Suprapubic skin (tissue), 4 donors: ENCODE results near the gene PIEZO1. TPM values are rescaled to one million over a fixed set of nuclear protein-coding genes. Genes with fewer than 3 reads are reported as not detected.

Experiments used
- DNase-seq, 2 donors: peaks; one replicate each; pipeline ENCODE4 v3.0.0-alpha.2; 2019; ENCODE audit warnings: low spot score in 2 of 2
- H3K27ac ChIP-seq: fragments of 200-600 bp; sonication (generic); one replicate; pipeline ENCODE4 v1.5.1; 2019
- H3K27me3 ChIP-seq: fragments of 200-600 bp; sonication (generic); one replicate; pipeline ENCODE4 v1.5.1; 2019
- H3K36me3 ChIP-seq: fragments of 200-600 bp; sonication (generic); one replicate; pipeline ENCODE4 v1.5.1; 2019
- H3K4me1 ChIP-seq: fragments of 200-600 bp; sonication (generic); one replicate; pipeline ENCODE4 v1.5.1; 2019
- H3K4me3 ChIP-seq: fragments of 200-600 bp; sonication (generic); one replicate; pipeline ENCODE4 v1.5.1; 2019; ENCODE audit warnings: mild to moderate bottlenecking
- H3K9me3 ChIP-seq: fragments of 200-600 bp; sonication (generic); one replicate; pipeline ENCODE4 v1.5.1; 2019
- CTCF ChIP-seq, 2 donors: fragments of 200-600 bp in 1 of 2; fragments of 450-650 bp in 1 of 2; sonication (generic) in 1 of 2; IDR thresholded peaks; one replicate each; pipeline ENCODE4 v1.5.1; 2016 to 2019; ENCODE audit warnings: antibody characterized with exemption in 2 of 2, mild to moderate bottlenecking in 1 of 2, moderate library complexity in 1 of 2
- EP300 ChIP-seq: sonication (generic); formaldehyde crosslinking; IDR thresholded peaks from one replicate; pipeline ENCODE4 v1.6.1; 2017; ENCODE audit warnings: antibody characterized with exemption
- POLR2A ChIP-seq, 2 donors: fragments of 450-650 bp; IDR thresholded peaks; one replicate each; pipeline ENCODE4 v1.6.1; 2017; ENCODE audit warnings: antibody characterized with exemption in 2 of 2, mild to moderate bottlenecking in 2 of 2, moderate library complexity in 2 of 2
- POLR2AphosphoS5 ChIP-seq, 3 donors: sonication (generic); formaldehyde crosslinking; IDR thresholded peaks; one replicate each; pipeline ENCODE4 v1.6.1; 2017; ENCODE audit warnings: antibody characterized with exemption in 3 of 3
- WGBS: methylation state at CpG from one replicate; pipeline ENCODE4 v1.1.5; 2018; 5-methylcytosine and 5-hydroxymethylcytosine counted together
- total RNA-seq, 4 donors: library from RNA; depleted of rRNA; stranded (reverse); fragments of >200 nt; gene quantifications; one replicate each; pipeline ENCODE4 v1.1.0, GENCODE V29; 2016

The PIEZO1 gene
- total RNA-seq, 4 donors from 2014 or later, result 185 to 269 (median 224) TPM

- Histone ChIP-seq H3K9me3 (no peaks in the 10 kb centered on the region), H3K4me1 (no peaks in the 10 kb centered on the region), H3K27ac (no peak overlapping the region), H3K4me3 (no peak overlapping the region), H3K36me3 (peaks cover 74% of the 10 kb centered on the region), H3K27me3 (no peaks in the 10 kb centered on the region)
- no peak for DNase-seq
- 94% methylated on average over 44 of the region's 57 CpGs for WGBS
- TF ChIP-seq EP300 (no peak), POLR2AphosphoS5 (IDR thresholded peaks at IDR 0.05) (no peak), POLR2A (IDR thresholded peaks at IDR 0.05) (no peak), CTCF (IDR thresholded peaks at IDR 0.05) (no peak)
These were observed 69.5 kb downstream of the PIEZO1 start for GRCh38 chr16:88715312-88716190.

GRCh38 chr16:88714420-88715302 lies 70.4 kb downstream of the PIEZO1 start:
- 90% methylated on average over 22 of the region's 42 CpGs for WGBS
- no peaks in the 10 kb centered on the region for H3K9me3 ChIP-seq
- no peak for DNase-seq
- H3K27me3 ChIP-seq, result no peaks in the 10 kb centered on the region
- peaks cover 66% of the 10 kb centered on the region for H3K36me3 ChIP-seq
- H3K4me1 ChIP-seq, result no peaks in the 10 kb centered on the region
- H3K4me3 ChIP-seq, result no peak overlapping the region
- no peak overlapping the region for H3K27ac ChIP-seq
- TF ChIP-seq CTCF (IDR thresholded peaks at IDR 0.05), result no peak

GRCh38 chr16:88713568-88714419 lies 71.2 kb downstream of the PIEZO1 start:
- Histone ChIP-seq H3K4me1 (no peaks in the 10 kb centered on the region), H3K27me3 (no peaks in the 10 kb centered on the region), H3K4me3 (no peak overlapping the region), H3K9me3 (no peaks in the 10 kb centered on the region), H3K27ac (no peak overlapping the region), H3K36me3 (peaks cover 57% of the 10 kb centered on the region)
- no peak for DNase-seq
- no peak for TF ChIP-seq CTCF (IDR thresholded peaks at IDR 0.05)
- no peak for TF ChIP-seq POLR2A (IDR thresholded peaks at IDR 0.05)
- WGBS, result 88% methylated on average over 19 of the region's 30 CpGs

- H3K4me3 ChIP-seq, result no peak overlapping the region
- no peak overlapping the region for H3K27ac ChIP-seq
- peaks cover 3% of the 10 kb centered on the region for H3K4me1 ChIP-seq
- H3K9me3 ChIP-seq, result no peaks in the 10 kb centered on the region
- peaks cover 49% of the 10 kb centered on the region for H3K36me3 ChIP-seq
- TF ChIP-seq EP300, result no peak
- TF ChIP-seq POLR2A (IDR thresholded peaks at IDR 0.05), result no peak
- no peak for TF ChIP-seq CTCF (IDR thresholded peaks at IDR 0.05)
- TF ChIP-seq POLR2AphosphoS5 (IDR thresholded peaks at IDR 0.05), result no peak
- H3K27me3 ChIP-seq, result no peaks in the 10 kb centered on the region
- DNase-seq, result no peak
- no CpG with 5 or more reads among the region's 15 CpGs for WGBS
These were observed 72.0 kb downstream of the PIEZO1 start for GRCh38 chr16:88713054-88713453.
